Measurements from ENCODE around the gene CISTR. TPM values are rescaled to one million over a fixed set of nuclear protein-coding genes. Genes with fewer than 3 reads are reported as not detected.
A peak's percentile ranks its signal among the peaks of the same experiment; 100 is the strongest.

The CISTR gene
- total RNA-seq, 1 donor = not detected

- no peak for TF ChIP-seq CTCF (IDR thresholded peaks at IDR 0.05; ENCODE audit: insufficient read depth, low read depth, low read length)
- no peak overlapping the region for H3K4me3 ChIP-seq (ENCODE audit: low read depth, low read length)
- DNase-seq (ENCODE audit: low read depth) = peak; percentile 34
Measured at GRCh38 chr12:53739214-53740129, 12.3 kb downstream of the CISTR start.

- no peak for TF ChIP-seq CTCF (IDR thresholded peaks at IDR 0.05; ENCODE audit: insufficient read depth, low read depth, low read length)
- no peak overlapping the region for H3K4me3 ChIP-seq (ENCODE audit: low read depth, low read length)
- no peak for DNase-seq (ENCODE audit: low read depth)
Measured at GRCh38 chr12:53738406-53739213, 13.2 kb downstream of the CISTR start.

GRCh38 chr12:53737951-53738405, 13.8 kb downstream of the CISTR start:
- no peak for TF ChIP-seq CTCF (IDR thresholded peaks at IDR 0.05; ENCODE audit: insufficient read depth, low read depth, low read length)

GRCh38 chr12:53737093-53737808, 14.5 kb downstream of the CISTR start:
- TF ChIP-seq CTCF (IDR thresholded peaks at IDR 0.05; ENCODE audit: insufficient read depth, low read depth, low read length) = no peak
- no peak overlapping the region for H3K4me3 ChIP-seq (ENCODE audit: low read depth, low read length)
- DNase-seq (ENCODE audit: low read depth) = no peak

More at GRCh38 chr12:53737951-53738405, 13.8 kb downstream of the CISTR start:
- H3K4me3 ChIP-seq (ENCODE audit: low read depth, low read length) = no peak overlapping the region
- no peak for DNase-seq (ENCODE audit: low read depth)

- no peak for TF ChIP-seq CTCF (IDR thresholded peaks at IDR 0.05; ENCODE audit: insufficient read depth, low read depth, low read length)
Measured at GRCh38 chr12:53736592-53736991, 15.2 kb downstream of the CISTR start.

GRCh38 chr12:53735556-53735955, 16.2 kb downstream of the CISTR start:
- DNase-seq (ENCODE audit: low read depth) = no peak
- no peak for TF ChIP-seq CTCF (IDR thresholded peaks at IDR 0.05; ENCODE audit: insufficient read depth, low read depth, low read length)
- H3K4me3 ChIP-seq (ENCODE audit: low read depth, low read length) = no peak overlapping the region

More at GRCh38 chr12:53736592-53736991, 15.2 kb downstream of the CISTR start:
- DNase-seq (ENCODE audit: low read depth) = no peak
- H3K4me3 ChIP-seq (ENCODE audit: low read depth, low read length) = no peak overlapping the region
